GM23248 (cell line): ENCODE results near the gene HIVEP3. TPM values are rescaled to one million over a fixed set of nuclear protein-coding genes. Genes with fewer than 3 reads are reported as not detected.
A peak's percentile ranks its signal among the peaks of the same experiment; 100 is the strongest.

Source experiments
- DNase-seq: peaks from one replicate; pipeline ENCODE4 v3.0.0-alpha.2; 2015
- H2AFZ ChIP-seq: fragments of 200-600 bp; sonication (generic); 2 replicates; pipeline ENCODE4 v1.6.1; 2016; ENCODE audit warnings: antibody characterized with exemption
- H3F3A ChIP-seq: fragments of 200-600 bp; sonication (generic); 2 replicates; pipeline ENCODE4 v1.6.1; 2016; ENCODE audit warnings: mild to moderate bottlenecking, antibody characterized with exemption, mixed run types; ENCODE audit not compliant: insufficient read depth
- H3K27ac ChIP-seq: fragments of 200-600 bp; sonication (generic); 2 replicates; pipeline ENCODE4 v1.5.1; 2016; ENCODE audit warnings: mild to moderate bottlenecking
- H3K27me3 ChIP-seq: fragments of 200-600 bp; sonication (generic); replicated peaks from 2 replicates; pipeline ENCODE4 v1.6.1; 2016; ENCODE audit warnings: mild to moderate bottlenecking; ENCODE audit not compliant: insufficient read depth
- H3K36me3 ChIP-seq: fragments of 200-600 bp; sonication (generic); 2 replicates; pipeline ENCODE4 v1.6.1; 2016; ENCODE audit warnings: low read depth, mild to moderate bottlenecking
- H3K4me1 ChIP-seq: fragments of 200-600 bp; sonication (generic); 2 replicates; pipeline ENCODE4 v1.6.1; 2016; ENCODE audit warnings: mild to moderate bottlenecking; ENCODE audit not compliant: insufficient read depth
- H3K4me2 ChIP-seq: fragments of 200-600 bp; sonication (generic); one replicate; pipeline ENCODE4 v1.6.1; 2016; ENCODE audit warnings: mild to moderate bottlenecking; ENCODE audit not compliant: unreplicated experiment
- H3K4me3 ChIP-seq: fragments of 200-600 bp; sonication (generic); 2 replicates; pipeline ENCODE4 v1.5.1; 2016; ENCODE audit warnings: mild to moderate bottlenecking
- H3K79me2 ChIP-seq: fragments of 200-600 bp; sonication (generic); 2 replicates; pipeline ENCODE4 v1.6.1; 2016; ENCODE audit warnings: mild to moderate bottlenecking; ENCODE audit not compliant: insufficient read depth
- H3K9ac ChIP-seq: fragments of 200-600 bp; sonication (generic); 2 replicates; pipeline ENCODE4 v1.6.1; 2016; ENCODE audit warnings: mild to moderate bottlenecking
- H3K9me2 ChIP-seq: fragments of 200-600 bp; sonication (generic); 2 replicates; pipeline ENCODE4 v1.6.1; 2016; ENCODE audit warnings: mixed run types, mild to moderate bottlenecking, moderate library complexity; ENCODE audit not compliant: insufficient read depth
- H3K9me3 ChIP-seq: fragments of 200-600 bp; sonication (generic); one replicate; pipeline ENCODE4 v1.6.1; 2017; ENCODE audit warnings: low read depth
- H4K20me1 ChIP-seq: fragments of 200-600 bp; sonication (generic); 2 replicates; pipeline ENCODE4 v1.6.0; 2016; ENCODE audit not compliant: insufficient read depth
- EZH2 ChIP-seq: fragments of 200-600 bp; sonication (generic); IDR thresholded peaks from 2 replicates; pipeline ENCODE4 v1.6.1; 2018; ENCODE audit warnings: antibody characterized with exemption, mild to moderate bottlenecking; ENCODE audit not compliant: insufficient read depth, poor library complexity, severe bottlenecking
- EZH2phosphoT487 ChIP-seq: fragments of 200-600 bp; sonication (generic); IDR thresholded peaks from 2 replicates; pipeline ENCODE4 v1.6.1; 2018; ENCODE audit warnings: antibody characterized with exemption, moderate library complexity, mild to moderate bottlenecking, low read depth; ENCODE audit not compliant: insufficient read depth
- WGBS, 2 experiments: methylation state at CpG; one replicate each; pipeline ENCODE4 v1.1.6; 2015 to 2017; ENCODE audit warnings: low lambda C conversion rate in 2 of 2, low coverage in 1 of 2; ENCODE audit errors: missing lambda C conversion rate in 2 of 2; 5-methylcytosine and 5-hydroxymethylcytosine counted together
- in situ Hi-C: fragments of 300-500 bp; cut with MboI; formaldehyde crosslinking; loops from 2 replicates; pipeline ENCODE4 v1.15.0; 2020
- polyA plus RNA-seq: library from polyadenylated mRNA; unstranded; fragments of >200 nt; fragmentation: Nextera tagmentation; extraction: Ambion mirVana; gene quantifications from 2 replicates; pipeline ENCODE4 v1.2.1, GENCODE V29; 2016
- total RNA-seq: library from RNA; depleted of rRNA; stranded (reverse); fragments of >200 nt; shearing (Covaris generic); gene quantifications from 2 replicates; pipeline ENCODE4 v1.2.3, GENCODE V29; 2014

The HIVEP3 gene
- total and polyA plus RNA-seq, 2 experiments from 2014 or later: 1.7 to 7.2 TPM

DNA sequence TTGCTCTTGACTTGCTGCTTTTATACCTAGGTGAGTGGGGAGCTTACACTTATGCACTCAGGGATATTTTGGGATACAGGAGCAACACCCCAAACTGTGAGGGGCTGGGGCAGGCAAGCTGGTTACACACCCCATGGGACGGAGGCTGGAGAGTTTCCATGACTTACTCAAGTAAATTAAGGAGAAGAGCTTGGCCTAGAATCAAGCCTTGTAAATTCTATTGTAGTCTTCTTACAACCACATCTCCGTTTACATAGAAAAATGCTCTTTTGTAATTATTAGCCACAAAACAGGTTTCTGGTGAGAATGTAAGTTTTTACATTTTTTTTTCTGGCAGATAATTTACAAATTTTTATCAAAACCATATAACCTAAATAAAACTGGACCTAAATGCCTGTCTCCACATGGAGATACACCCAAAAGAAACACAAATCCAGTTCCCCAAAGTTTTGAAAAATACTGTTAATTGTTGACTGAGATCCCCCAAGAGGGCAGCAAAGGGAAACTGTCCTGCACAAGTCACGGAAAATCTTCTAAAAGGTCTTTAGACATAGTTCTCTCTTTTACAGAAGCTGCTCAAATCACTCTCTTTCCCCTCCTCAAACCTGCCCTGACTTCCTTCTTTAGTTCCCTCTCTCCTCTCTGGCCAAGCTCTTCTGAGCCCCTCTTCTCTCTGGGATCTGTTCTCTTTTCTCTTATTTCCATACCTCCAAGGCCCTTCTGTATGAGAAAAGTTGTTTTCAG, 134.0 kb downstream of the HIVEP3 start:
- in situ Hi-C loops: no loop called here
- H3K79me2 ChIP-seq: no peaks in the 10 kb centered on the region

DNA sequence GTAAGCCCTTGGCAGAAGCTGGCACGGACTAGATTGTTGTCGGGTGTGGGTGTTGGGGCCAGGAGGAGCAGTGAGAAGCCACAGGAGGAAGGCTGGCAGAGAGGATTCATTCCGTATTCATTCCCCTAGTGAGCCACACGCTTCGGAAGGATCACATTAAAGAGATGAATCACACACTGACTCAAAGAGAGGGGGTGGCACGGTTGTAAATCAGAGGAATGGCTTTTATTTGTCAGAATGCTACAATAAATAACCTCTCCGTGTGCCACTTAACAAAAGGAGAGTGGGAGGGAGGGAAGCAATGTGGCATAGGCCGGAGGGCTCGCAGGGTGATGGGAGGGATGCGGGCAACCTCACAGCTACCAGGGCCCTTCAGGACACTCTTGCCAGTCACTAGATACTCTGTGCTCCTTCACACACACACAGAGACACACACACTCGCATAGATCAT, 135.5 kb downstream of the HIVEP3 start:
- DNase-seq: peak; percentile 96
- Histone ChIP-seq H3K9me3 (no peaks in the 10 kb centered on the region), H3K9me2 (no peaks in the 10 kb centered on the region), H3K36me3 (no peaks in the 10 kb centered on the region), H3K27me3 (no peaks in the 10 kb centered on the region), H3K4me1 (peaks cover 25% of the 10 kb centered on the region), H3F3A (peaks cover 11% of the 10 kb centered on the region), H4K20me1 (no peaks in the 10 kb centered on the region), H2AFZ (no peak overlapping the region), H3K4me2 (peak overlapping the region; percentile 75), H3K27ac (peak overlapping the region; percentile 50), H3K79me2 (no peaks in the 10 kb centered on the region), H3K4me3 (peak overlapping the region; percentile 18), H3K9ac (peak overlapping the region; percentile 37)
- WGBS, 2 experiments: 1 to 2% methylated on average over 11 of the region's 11 CpGs
- in situ Hi-C loops: no loop called here
- TF ChIP-seq EZH2phosphoT487: no peak
- no peak for TF ChIP-seq EZH2

More for the DNA sequence above, 134.0 kb downstream of the HIVEP3 start:
- Histone ChIP-seq H3K4me1 (peaks cover 25% of the 10 kb centered on the region), H3K9me3 (no peaks in the 10 kb centered on the region), H3K9ac (no peak overlapping the region), H3F3A (peaks cover 11% of the 10 kb centered on the region), H3K4me3 (no peak overlapping the region), H3K36me3 (no peaks in the 10 kb centered on the region), H3K27me3 (no peaks in the 10 kb centered on the region), H2AFZ (no peak overlapping the region), H3K27ac (no peak overlapping the region), H4K20me1 (no peaks in the 10 kb centered on the region), H3K4me2 (no peak overlapping the region), H3K9me2 (no peaks in the 10 kb centered on the region)
- 70 to 79% methylated on average over 3 of the region's 3 CpGs for WGBS, 2 experiments
- TF ChIP-seq EZH2phosphoT487 (no peak), EZH2 (no peak)
- peak; percentile 40 for DNase-seq

DNA sequence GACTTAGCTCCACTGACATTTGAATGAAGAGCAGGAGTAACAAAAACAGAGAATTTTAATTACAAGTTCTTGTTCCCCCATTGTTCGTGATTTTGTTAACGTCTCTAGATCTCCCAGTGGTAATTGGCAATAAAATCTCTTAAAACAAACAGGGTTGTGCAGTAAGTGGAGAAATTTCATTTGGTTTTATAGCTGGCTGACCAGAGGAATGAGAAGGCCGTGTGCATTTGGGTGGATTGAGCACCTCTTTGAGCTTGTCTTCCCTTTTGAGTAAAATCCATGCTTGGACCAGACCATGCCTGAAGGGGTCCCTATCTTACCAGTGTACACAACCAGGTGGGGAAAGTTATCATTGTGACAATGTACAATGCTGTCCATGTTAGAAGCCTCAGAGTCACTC, 137.8 kb downstream of the HIVEP3 start:
- Histone ChIP-seq H3K27ac (no peak overlapping the region), H3K27me3 (no peaks in the 10 kb centered on the region), H3K4me2 (no peak overlapping the region), H3K4me1 (peaks cover 25% of the 10 kb centered on the region), H3K9me2 (no peaks in the 10 kb centered on the region), H3F3A (peaks cover 11% of the 10 kb centered on the region), H3K9ac (no peak overlapping the region), H3K4me3 (no peak overlapping the region), H3K79me2 (no peaks in the 10 kb centered on the region), H4K20me1 (no peaks in the 10 kb centered on the region), H3K36me3 (no peaks in the 10 kb centered on the region), H2AFZ (no peak overlapping the region), H3K9me3 (no peaks in the 10 kb centered on the region)
- DNase-seq: no peak
- in situ Hi-C loops: no loop called here
- TF ChIP-seq EZH2phosphoT487: no peak
- TF ChIP-seq EZH2: no peak
- 96 to 97% methylated on average over 3 of the region's 3 CpGs for WGBS, 2 experiments

DNA sequence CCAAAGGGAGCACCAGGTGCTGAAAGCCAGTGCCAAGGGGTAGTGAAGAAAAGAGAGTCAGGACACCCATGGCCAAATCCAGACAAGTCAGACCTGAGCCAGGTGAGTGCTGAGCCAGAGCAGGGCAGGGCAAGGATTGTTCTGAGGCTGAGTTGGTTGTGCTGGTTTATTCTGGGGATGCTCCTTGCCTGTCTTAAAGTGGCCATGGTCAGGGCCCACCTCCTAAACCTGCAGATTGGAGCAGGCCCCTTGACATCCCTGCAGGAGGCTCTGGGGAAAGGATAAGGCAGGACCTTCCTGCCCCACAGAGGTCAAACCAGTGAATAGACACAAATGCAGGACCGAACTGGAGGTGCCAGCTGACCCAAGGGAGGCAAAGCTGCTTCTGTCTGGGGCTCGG, 138.4 kb downstream of the HIVEP3 start:
- H3K36me3 ChIP-seq: no peaks in the 10 kb centered on the region
- H3K9me3 ChIP-seq: no peaks in the 10 kb centered on the region
- no peak for TF ChIP-seq EZH2phosphoT487
- TF ChIP-seq EZH2: no peak
- H3K4me3 ChIP-seq: no peak overlapping the region
- H3K27ac ChIP-seq: no peak overlapping the region
- in situ Hi-C loops: no loop called here
- H3K9ac ChIP-seq: no peak overlapping the region
- no peak for DNase-seq
- no peaks in the 10 kb centered on the region for H3K79me2 ChIP-seq
- H3K27me3 ChIP-seq: no peaks in the 10 kb centered on the region
- no peak overlapping the region for H3K4me2 ChIP-seq
- H4K20me1 ChIP-seq: no peaks in the 10 kb centered on the region
- peaks cover 25% of the 10 kb centered on the region for H3K4me1 ChIP-seq
- H3F3A ChIP-seq: peaks cover 11% of the 10 kb centered on the region
- 88 to 94% methylated on average over 2 of the region's 2 CpGs for WGBS, 2 experiments
- no peak overlapping the region for H2AFZ ChIP-seq
- no peaks in the 10 kb centered on the region for H3K9me2 ChIP-seq
